Transverse colon (tissue), 4 donors: ENCODE measurements around the gene GIN1.

Experiments
- POLR2A ChIP-seq: fragments of 450-650 bp; IDR thresholded peaks from one replicate; pipeline ENCODE4 v1.6.1; 2016; ENCODE audit warnings: antibody characterized with exemption, mild to moderate bottlenecking, moderate library complexity
- POLR2AphosphoS5 ChIP-seq, 3 donors: sonication (generic); formaldehyde crosslinking; IDR thresholded peaks; one replicate each; pipeline ENCODE4 v1.6.1; 2016; ENCODE audit warnings: antibody characterized with exemption in 3 of 3
- TF ChIP-seq, protein P1 (sequence below), 5 experiments: fragments of 200-600 bp in 3 of 5; fragments of 450-650 bp in 2 of 5; sonication (generic) in 3 of 5; IDR thresholded peaks; 1 replicate in 2 of 5; 2 replicates in 3 of 5; pipeline ENCODE4 v1.5.1; 2016 to 2017; ENCODE audit warnings: antibody characterized with exemption in 5 of 5, inconsistent platforms in 3 of 5, mild to moderate bottlenecking in 2 of 5, moderate library complexity in 1 of 5

DNA sequence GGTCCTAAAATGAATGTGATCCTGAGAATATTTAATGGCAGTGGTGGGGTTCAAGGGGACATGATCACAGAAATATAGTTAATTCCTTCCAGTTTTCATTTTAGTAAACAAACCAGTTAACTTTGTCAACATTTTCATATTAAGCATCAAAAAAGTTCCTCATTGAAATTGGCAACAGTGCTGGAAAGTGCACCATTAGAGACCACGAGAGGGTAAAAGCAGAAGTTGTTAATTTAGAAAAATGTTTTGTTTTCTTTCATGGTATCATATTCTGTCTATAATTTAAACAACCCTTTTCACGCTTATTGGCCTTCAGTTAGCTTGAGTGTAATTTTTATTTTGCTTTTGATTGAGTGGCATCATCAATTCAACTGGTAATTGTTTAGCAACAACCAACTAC is 11.9 kb downstream of the GIN1 start:
- TF ChIP-seq, protein P1, sequence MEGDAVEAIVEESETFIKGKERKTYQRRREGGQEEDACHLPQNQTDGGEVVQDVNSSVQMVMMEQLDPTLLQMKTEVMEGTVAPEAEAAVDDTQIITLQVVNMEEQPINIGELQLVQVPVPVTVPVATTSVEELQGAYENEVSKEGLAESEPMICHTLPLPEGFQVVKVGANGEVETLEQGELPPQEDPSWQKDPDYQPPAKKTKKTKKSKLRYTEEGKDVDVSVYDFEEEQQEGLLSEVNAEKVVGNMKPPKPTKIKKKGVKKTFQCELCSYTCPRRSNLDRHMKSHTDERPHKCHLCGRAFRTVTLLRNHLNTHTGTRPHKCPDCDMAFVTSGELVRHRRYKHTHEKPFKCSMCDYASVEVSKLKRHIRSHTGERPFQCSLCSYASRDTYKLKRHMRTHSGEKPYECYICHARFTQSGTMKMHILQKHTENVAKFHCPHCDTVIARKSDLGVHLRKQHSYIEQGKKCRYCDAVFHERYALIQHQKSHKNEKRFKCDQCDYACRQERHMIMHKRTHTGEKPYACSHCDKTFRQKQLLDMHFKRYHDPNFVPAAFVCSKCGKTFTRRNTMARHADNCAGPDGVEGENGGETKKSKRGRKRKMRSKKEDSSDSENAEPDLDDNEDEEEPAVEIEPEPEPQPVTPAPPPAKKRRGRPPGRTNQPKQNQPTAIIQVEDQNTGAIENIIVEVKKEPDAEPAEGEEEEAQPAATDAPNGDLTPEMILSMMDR (IDR thresholded peaks at IDR 0.05): no peak
- no peak for TF ChIP-seq POLR2A
- TF ChIP-seq POLR2AphosphoS5 (IDR thresholded peaks at IDR 0.05): no peak
